Fibroblast of the aortic adventitia (primary cell): ENCODE data around the gene KCNC3. TPM values are rescaled to one million over a fixed set of nuclear protein-coding genes. Genes with fewer than 3 reads are reported as not detected.

Experiments used
- DNase-seq: peaks from one replicate; pipeline ENCODE4 v3.0.0-alpha.2; 2010; ENCODE audit warnings: low read depth
- H3K4me3 ChIP-seq: 2 replicates; pipeline ENCODE4 v1.5.1; 2011; ENCODE audit warnings: low read depth, mild to moderate bottlenecking, control low read depth, low read length, moderate library complexity
- CTCF ChIP-seq: IDR thresholded peaks from 2 replicates; pipeline ENCODE4 v1.5.1; 2011; ENCODE audit warnings: mild to moderate bottlenecking, low read length, control low read depth, inconsistent platforms; ENCODE audit not compliant: insufficient read depth
- total RNA-seq: library from RNA; depleted of rRNA; stranded (reverse); fragments of >200 nt; gene quantifications from 2 replicates; pipeline ENCODE4 v1.2.3, GENCODE V29; 2012; ENCODE audit warnings: low replicate concordance

KCNC3 gene
- total RNA-seq, 1 donor, result not detected

- no peak for DNase-seq
- no peak overlapping the region for H3K4me3 ChIP-seq
- TF ChIP-seq CTCF, result no peak
Measured at GRCh38 chr19:50275577-50276368, 53.4 kb downstream of the KCNC3 start.

DNA sequence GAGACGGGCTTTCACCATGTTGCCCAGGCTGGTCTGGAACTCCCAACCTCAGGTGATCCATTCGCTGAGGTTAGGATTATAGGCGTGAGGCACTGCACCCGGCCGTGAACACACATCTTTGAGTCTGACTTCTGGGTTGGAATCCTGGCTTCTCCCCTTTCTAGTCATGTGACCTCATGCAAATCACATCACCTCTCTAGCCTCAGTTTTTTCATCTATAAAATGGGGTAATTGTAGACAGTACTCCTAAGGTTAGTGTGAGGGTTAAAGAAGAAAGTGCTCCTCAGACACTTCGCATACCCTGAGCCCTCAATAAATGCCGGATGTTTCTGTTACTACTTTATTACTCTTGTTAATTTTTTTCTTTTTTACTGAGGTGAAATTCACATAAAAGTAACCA, 55.4 kb downstream of the KCNC3 start:
- no peak for TF ChIP-seq CTCF
- no peak overlapping the region for H3K4me3 ChIP-seq

DNA sequence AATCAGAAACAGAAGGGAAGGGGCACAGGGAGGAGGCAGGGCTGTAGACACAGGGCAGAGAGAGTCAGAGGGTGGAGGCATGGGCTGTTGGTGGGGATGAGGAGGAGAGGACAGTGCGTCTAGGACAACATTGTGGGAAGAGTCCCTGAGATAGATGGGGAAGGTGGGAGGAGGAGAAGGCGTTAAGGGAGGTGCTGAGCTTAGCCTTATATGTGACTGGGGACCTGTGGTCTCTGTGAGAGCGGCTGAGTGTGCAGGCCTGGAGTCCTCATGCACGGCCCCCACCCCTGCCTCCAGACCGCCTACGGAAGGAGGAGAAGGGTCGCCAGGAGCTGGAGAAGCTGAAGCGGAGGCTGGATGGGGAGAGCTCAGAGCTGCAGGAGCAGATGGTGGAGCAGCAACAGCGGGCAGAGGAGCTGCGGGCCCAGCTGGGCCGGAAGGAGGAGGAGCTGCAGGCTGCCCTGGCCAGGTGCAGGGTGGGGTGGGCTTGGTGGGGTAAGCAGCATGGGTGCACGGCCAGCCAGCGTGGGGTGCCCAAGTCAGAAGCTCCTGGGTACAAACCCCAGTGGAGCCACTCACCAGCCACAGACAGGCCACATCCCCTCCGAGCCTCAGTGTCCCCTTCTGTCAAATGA, 56.8 kb downstream of the KCNC3 start:
- H3K4me3 ChIP-seq, result no peak overlapping the region
- no peak for DNase-seq
- no peak for TF ChIP-seq CTCF

More for the DNA sequence above, 55.4 kb downstream of the KCNC3 start:
- DNase-seq, result no peak

- TF ChIP-seq CTCF, result no peak
- H3K4me3 ChIP-seq, result no peak overlapping the region
- no peak for DNase-seq
Measured at GRCh38 chr19:50269653-50270052, 59.5 kb downstream of the KCNC3 start.

DNA sequence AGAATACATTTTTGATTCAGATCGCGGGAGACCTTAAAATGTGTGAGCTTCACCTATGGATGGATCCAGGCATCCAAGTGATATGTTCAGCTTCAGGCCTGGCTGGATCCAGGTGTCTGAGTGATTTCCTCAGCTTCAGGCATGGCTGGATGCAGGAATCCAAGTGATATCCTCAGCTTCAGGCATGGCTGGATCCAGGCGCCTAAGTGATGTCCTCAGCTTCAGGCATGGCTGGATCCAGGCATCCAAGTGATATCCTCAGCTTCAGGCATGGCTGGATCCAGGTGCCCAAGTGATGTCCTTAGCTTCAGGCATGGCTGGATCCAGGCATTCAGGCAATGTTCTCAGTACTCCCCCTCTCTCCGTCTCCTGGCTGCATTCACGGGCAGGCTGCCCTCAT, 60.7 kb downstream of the KCNC3 start:
- no peak for DNase-seq
- H3K4me3 ChIP-seq, result no peak overlapping the region
- TF ChIP-seq CTCF, result no peak

DNA sequence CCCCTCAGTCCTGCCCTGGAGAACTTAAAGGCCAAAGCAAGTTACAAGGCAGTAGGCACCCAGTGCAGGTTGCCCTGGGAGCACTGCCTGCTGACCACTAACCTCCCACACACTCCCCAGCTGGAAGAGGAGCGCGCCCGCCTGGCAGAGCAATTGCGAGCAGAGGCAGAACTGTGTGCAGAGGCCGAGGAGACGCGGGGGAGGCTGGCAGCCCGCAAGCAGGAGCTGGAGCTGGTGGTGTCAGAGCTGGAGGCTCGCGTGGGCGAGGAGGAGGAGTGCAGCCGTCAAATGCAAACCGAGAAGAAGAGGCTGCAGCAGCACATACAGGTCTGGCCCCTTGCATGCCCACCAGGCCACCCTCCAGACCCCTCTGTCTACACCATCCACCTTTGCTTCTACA, 61.1 kb downstream of the KCNC3 start:
- DNase-seq, result no peak
- no peak for TF ChIP-seq CTCF

More for the DNA sequence above, 61.1 kb downstream of the KCNC3 start:
- H3K4me3 ChIP-seq, result no peak overlapping the region
